ENCODE data around the gene SLC20A1.

Gene SLC20A1

DNA sequence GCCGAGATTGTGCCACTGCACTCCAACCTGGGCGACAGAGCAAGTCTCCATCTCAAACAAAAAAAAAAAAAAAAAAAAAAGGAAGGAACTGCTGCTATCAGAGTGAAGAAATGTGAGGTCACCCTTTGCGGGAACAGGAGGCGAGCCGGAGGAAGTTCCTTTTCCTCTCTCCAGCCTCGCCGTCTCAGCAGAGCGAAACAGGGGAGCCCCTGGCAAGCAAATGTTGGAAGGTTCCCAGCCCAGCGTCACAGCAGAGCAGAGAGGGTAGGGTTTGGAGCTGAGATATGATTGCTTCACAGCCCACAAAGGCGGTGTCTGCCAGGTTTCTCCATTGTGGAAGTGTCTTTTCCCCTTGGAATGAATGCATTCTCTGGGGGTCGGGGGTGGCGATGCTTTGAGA is 28.5 kb downstream of the SLC20A1 start:
- H3K4me1 ChIP-seq (ENCODE audit: control insufficient read depth, insufficient read depth, low read length, poor library complexity, severe bottlenecking) = no peaks in the 10 kb centered on the region
- no peak overlapping the region for H3K4me3 ChIP-seq (ENCODE audit: insufficient read depth, low read depth, low read length, poor library complexity, severe bottlenecking)
- no peaks in the 10 kb centered on the region for H3K27me3 ChIP-seq (replicated peaks; ENCODE audit: control insufficient read depth, insufficient read depth, low read length, poor library complexity, severe bottlenecking)
- H3K27ac ChIP-seq (ENCODE audit: insufficient read depth, low read length, poor library complexity, severe bottlenecking) = no peak overlapping the region
- no peaks in the 10 kb centered on the region for H3K36me3 ChIP-seq (ENCODE audit: control insufficient read depth, insufficient read depth, low read length)
- H3K9me3 ChIP-seq (ENCODE audit: control insufficient read depth, low read length) = no peaks in the 10 kb centered on the region
- DNase-seq = no peak

DNA sequence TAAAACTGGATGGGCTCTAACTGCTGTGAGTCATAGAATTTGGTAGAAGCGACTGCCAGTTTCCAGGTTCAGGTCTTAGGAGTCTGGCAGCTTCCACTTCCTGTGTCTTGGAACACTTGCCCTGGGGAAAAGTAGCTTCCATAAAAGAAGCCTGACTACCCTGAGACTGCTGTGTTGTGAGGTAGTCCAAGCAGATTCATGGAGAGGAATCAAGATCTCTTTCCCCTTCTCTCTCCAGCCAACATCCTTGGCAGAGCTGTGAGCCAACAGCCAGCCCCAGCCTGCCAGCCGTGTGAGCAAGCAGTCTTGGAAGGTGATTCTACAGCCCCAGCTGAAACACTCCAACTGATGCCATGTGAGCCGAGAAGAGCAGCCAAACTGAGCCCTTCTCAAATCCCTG is 33.7 kb downstream of the SLC20A1 start:
- DNase-seq = no peak
- H3K27ac ChIP-seq (ENCODE audit: insufficient read depth, low read length, poor library complexity, severe bottlenecking) = no peak overlapping the region
- H3K4me3 ChIP-seq (ENCODE audit: insufficient read depth, low read depth, low read length, poor library complexity, severe bottlenecking) = no peak overlapping the region
- peaks cover 3% of the 10 kb centered on the region for H3K4me1 ChIP-seq (ENCODE audit: control insufficient read depth, insufficient read depth, low read length, poor library complexity, severe bottlenecking)
- H3K27me3 ChIP-seq (replicated peaks; ENCODE audit: control insufficient read depth, insufficient read depth, low read length, poor library complexity, severe bottlenecking) = no peaks in the 10 kb centered on the region
- H3K36me3 ChIP-seq (ENCODE audit: control insufficient read depth, insufficient read depth, low read length) = no peaks in the 10 kb centered on the region
- no peaks in the 10 kb centered on the region for H3K9me3 ChIP-seq (ENCODE audit: control insufficient read depth, low read length)

DNA sequence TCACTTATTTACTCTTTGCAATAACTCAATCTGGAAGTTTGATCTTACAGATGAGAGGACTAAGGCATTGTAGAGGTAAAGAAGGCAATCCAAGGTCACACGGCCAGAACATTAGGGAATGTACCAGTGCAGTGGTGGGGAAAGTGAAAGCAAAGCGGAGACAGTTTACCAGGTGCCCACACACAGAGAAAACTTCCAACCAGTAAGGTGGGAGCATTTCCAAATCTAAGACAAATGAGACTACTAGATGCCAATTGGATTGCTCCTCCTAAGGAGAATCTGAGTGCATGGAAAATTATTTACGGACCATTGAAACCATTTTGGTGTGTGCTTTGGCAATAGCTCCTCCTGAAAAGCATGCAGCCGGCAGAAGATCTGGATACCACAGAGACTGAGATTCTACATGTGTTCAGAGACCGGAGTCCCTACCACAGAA is 34.9 kb downstream of the SLC20A1 start:
- H3K4me3 ChIP-seq (ENCODE audit: insufficient read depth, low read depth, low read length, poor library complexity, severe bottlenecking) = no peak overlapping the region

DNA sequence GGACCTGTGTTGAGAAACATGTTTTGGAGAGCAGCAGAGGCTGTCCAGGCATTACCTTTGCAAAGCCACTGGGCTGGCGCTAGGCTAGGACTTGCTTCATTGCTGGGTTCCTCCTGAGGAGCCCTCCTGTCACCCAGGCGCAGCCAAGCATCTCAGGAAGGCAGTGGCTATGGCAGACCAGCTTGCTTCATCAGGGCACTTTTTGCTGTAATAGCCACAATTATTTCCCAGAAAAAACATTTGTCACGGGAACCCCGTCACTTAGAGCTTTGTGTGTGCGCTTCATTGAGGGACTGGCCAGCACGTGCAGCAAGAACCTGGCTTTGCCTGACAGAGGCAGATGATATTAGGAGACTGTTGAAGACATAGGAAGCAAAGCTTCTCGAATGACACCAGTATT is 36.4 kb downstream of the SLC20A1 start:
- Histone ChIP-seq H3K9me3 (ENCODE audit: control insufficient read depth, low read length) (no peaks in the 10 kb centered on the region), H3K4me3 (ENCODE audit: insufficient read depth, low read depth, low read length, poor library complexity, severe bottlenecking) (no peak overlapping the region), H3K4me1 (ENCODE audit: control insufficient read depth, insufficient read depth, low read length, poor library complexity, severe bottlenecking) (peaks cover 3% of the 10 kb centered on the region), H3K27me3 (replicated peaks; ENCODE audit: control insufficient read depth, insufficient read depth, low read length, poor library complexity, severe bottlenecking) (no peaks in the 10 kb centered on the region), H3K36me3 (ENCODE audit: control insufficient read depth, insufficient read depth, low read length) (no peaks in the 10 kb centered on the region), H3K27ac (ENCODE audit: insufficient read depth, low read length, poor library complexity, severe bottlenecking) (no peak overlapping the region)
- DNase-seq = no peak

More for the DNA sequence above, 34.9 kb downstream of the SLC20A1 start:
- Histone ChIP-seq H3K9me3 (ENCODE audit: control insufficient read depth, low read length) (no peaks in the 10 kb centered on the region), H3K27ac (ENCODE audit: insufficient read depth, low read length, poor library complexity, severe bottlenecking) (no peak overlapping the region), H3K27me3 (replicated peaks; ENCODE audit: control insufficient read depth, insufficient read depth, low read length, poor library complexity, severe bottlenecking) (no peaks in the 10 kb centered on the region), H3K4me1 (ENCODE audit: control insufficient read depth, insufficient read depth, low read length, poor library complexity, severe bottlenecking) (peaks cover 3% of the 10 kb centered on the region), H3K36me3 (ENCODE audit: control insufficient read depth, insufficient read depth, low read length) (no peaks in the 10 kb centered on the region)
- no peak for DNase-seq

DNA sequence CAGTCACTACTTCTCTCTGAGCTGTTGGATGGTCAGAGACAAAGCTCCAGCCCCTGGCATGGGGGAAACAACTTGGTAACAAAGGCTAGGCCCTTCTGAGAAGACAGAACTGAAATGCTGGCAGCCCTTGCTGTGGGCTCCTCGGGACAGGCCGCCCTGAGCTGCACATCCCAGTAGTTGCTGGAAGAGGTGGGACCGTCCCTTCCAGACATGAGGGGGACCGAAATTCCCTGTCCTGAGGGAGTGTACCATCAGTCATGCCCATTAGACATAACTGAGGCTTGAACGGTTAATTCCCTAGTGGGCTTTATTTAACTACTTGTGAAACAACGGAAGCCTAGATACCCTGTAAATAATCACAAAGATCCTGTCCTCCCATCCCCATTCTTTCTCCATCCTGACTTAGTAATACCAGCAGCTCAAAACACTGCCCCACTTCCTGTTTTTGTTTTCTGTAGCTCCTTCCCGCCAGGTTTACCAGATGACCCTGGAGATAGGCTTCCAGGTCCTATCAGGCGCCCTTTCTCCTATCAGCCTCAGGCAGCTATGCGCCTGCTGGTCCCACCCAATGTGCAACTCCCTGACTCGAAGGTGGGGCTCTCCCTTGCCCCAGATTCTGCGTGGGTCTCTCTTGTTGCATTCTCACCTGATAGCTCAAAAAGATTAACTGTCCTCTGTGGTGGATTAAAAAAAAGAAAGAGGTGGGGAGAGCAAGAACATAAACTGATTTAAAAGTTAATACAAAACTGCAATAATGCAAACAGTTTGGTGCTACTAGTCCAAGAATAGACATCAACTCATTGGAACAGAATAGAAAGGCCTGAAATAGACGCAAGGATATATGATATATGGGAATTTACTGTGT is 38.0 kb downstream of the SLC20A1 start:
- Histone ChIP-seq H3K27me3 (replicated peaks; ENCODE audit: control insufficient read depth, insufficient read depth, low read length, poor library complexity, severe bottlenecking) (no peaks in the 10 kb centered on the region), H3K4me1 (ENCODE audit: control insufficient read depth, insufficient read depth, low read length, poor library complexity, severe bottlenecking) (peaks cover 3% of the 10 kb centered on the region), H3K9me3 (ENCODE audit: control insufficient read depth, low read length) (no peaks in the 10 kb centered on the region), H3K36me3 (ENCODE audit: control insufficient read depth, insufficient read depth, low read length) (no peaks in the 10 kb centered on the region), H3K4me3 (ENCODE audit: insufficient read depth, low read depth, low read length, poor library complexity, severe bottlenecking) (no peak overlapping the region), H3K27ac (ENCODE audit: insufficient read depth, low read length, poor library complexity, severe bottlenecking) (no peak overlapping the region)
- no peak for DNase-seq

DNA sequence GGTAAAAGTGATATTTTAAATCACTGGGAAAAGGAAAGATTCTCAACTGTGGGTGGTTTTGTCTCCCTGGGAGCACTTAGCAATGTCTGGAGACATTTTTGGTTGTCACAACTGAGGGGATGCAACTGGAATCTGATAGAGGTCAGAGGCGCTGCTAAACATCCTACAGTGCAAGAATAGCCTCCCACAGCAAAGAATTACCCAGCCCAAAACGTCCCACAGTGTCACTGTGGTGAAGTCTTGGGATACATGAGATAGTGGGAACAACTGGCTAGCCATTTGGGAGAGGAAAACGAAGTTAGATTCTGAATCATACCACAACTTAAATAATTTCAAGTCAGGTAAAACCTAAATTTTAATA is 38.7 kb downstream of the SLC20A1 start:
- Histone ChIP-seq H3K36me3 (ENCODE audit: control insufficient read depth, insufficient read depth, low read length) (no peaks in the 10 kb centered on the region), H3K27me3 (replicated peaks; ENCODE audit: control insufficient read depth, insufficient read depth, low read length, poor library complexity, severe bottlenecking) (no peaks in the 10 kb centered on the region), H3K4me3 (ENCODE audit: insufficient read depth, low read depth, low read length, poor library complexity, severe bottlenecking) (no peak overlapping the region), H3K9me3 (ENCODE audit: control insufficient read depth, low read length) (no peaks in the 10 kb centered on the region), H3K4me1 (ENCODE audit: control insufficient read depth, insufficient read depth, low read length, poor library complexity, severe bottlenecking) (peaks cover 3% of the 10 kb centered on the region), H3K27ac (ENCODE audit: insufficient read depth, low read length, poor library complexity, severe bottlenecking) (no peak overlapping the region)
- no peak for DNase-seq

DNA sequence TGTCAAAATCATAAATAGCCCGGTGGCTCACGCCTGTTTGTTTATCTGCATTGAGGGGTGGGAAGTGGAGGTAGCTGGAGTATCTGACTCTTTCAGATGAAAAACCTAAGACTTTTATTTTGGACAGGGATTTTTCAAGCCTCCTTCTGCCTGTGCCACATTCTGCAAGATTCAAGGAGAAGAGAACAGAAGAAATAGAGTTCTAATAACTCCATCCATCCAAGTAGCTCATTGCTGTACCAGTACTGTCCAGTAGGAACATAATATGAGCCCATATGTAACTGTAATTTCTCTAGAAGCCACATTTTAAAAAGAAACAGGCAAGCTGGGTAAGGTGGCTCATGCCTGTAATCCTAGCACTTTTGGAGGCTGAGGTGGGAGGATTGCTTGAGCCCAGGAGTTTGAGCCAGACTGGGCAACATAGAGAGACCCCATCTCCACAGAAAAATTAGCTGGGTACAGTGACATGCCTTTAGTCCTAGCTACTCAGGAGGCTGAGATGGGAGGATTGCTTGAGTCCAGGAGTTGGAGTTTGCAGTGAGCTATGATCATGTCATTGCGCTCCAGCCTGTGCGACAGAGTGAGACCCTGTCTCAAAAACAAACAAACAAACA is 39.6 kb downstream of the SLC20A1 start:
- Histone ChIP-seq H3K9me3 (ENCODE audit: control insufficient read depth, low read length) (no peaks in the 10 kb centered on the region), H3K4me3 (ENCODE audit: insufficient read depth, low read depth, low read length, poor library complexity, severe bottlenecking) (no peak overlapping the region), H3K27ac (ENCODE audit: insufficient read depth, low read length, poor library complexity, severe bottlenecking) (no peak overlapping the region), H3K27me3 (replicated peaks; ENCODE audit: control insufficient read depth, insufficient read depth, low read length, poor library complexity, severe bottlenecking) (no peaks in the 10 kb centered on the region), H3K36me3 (ENCODE audit: control insufficient read depth, insufficient read depth, low read length) (no peaks in the 10 kb centered on the region), H3K4me1 (ENCODE audit: control insufficient read depth, insufficient read depth, low read length, poor library complexity, severe bottlenecking) (peaks cover 3% of the 10 kb centered on the region)
- no peak for DNase-seq

DNA sequence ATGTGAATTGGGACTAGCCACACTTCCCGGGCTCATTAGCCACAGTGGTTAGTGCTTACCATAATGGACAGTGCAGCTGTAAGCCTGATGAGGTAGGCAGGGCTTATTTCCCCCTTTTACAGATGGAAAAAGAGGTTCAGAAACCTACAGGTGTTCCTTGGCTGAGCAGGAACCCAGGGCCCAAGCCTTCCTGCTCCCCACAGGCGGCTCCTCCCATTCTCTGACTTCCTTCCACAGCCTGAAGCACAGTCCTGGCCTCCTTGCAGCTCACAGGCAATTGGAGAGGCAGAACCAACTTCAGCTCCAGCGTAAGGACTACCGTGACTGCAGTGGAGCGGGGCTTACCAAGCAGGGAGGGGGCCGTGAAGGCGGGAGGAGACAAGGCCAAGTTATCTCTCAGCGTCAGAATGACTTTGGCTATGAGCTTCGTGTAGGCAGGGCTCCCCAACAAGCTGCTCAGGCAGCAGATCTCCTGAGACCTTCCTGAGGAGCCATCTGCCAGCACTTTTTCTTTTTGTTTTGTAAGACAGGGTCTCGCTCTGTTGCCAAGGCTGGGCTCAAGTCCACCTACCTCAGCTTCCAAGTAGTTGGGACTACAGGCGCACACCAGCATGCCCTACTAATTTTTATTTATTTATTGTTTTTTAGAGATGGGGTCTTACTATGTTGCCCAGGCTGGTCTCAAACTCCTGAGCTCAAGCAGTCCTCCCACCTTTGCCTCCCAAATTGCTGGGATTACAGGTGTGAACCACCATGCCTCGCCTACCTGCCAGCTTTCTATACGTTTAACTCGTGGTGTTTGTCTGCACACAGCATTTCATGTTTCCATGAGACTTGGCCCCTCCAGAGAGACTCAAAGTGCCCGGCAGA is 40.8 kb downstream of the SLC20A1 start:
- Histone ChIP-seq H3K9me3 (ENCODE audit: control insufficient read depth, low read length) (no peaks in the 10 kb centered on the region), H3K27me3 (replicated peaks; ENCODE audit: control insufficient read depth, insufficient read depth, low read length, poor library complexity, severe bottlenecking) (no peaks in the 10 kb centered on the region), H3K4me1 (ENCODE audit: control insufficient read depth, insufficient read depth, low read length, poor library complexity, severe bottlenecking) (peaks cover 10% of the 10 kb centered on the region), H3K4me3 (ENCODE audit: insufficient read depth, low read depth, low read length, poor library complexity, severe bottlenecking) (no peak overlapping the region), H3K27ac (ENCODE audit: insufficient read depth, low read length, poor library complexity, severe bottlenecking) (no peak overlapping the region), H3K36me3 (ENCODE audit: control insufficient read depth, insufficient read depth, low read length) (no peaks in the 10 kb centered on the region)
- DNase-seq = no peak

DNA sequence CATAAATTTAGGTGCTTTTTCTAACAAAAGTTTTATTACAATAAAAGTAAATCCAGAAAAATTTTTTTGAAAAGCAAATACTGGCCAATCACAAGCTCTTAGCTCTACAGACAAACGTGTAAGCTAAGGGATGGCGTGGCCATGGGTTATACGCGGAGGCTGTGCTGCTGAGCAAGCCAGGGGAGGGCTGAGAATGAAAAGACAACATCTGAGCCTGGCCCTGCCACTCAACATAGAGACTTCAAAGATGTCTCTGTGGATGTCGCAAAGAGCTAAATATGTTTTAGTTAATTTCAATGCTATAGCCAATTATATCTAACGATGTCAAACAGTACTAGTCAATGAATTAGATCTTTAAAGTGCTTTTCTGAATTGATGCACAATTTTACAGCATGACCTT is 41.8 kb downstream of the SLC20A1 start:
- Histone ChIP-seq H3K27me3 (replicated peaks; ENCODE audit: control insufficient read depth, insufficient read depth, low read length, poor library complexity, severe bottlenecking) (no peaks in the 10 kb centered on the region), H3K4me1 (ENCODE audit: control insufficient read depth, insufficient read depth, low read length, poor library complexity, severe bottlenecking) (peaks cover 15% of the 10 kb centered on the region), H3K27ac (ENCODE audit: insufficient read depth, low read length, poor library complexity, severe bottlenecking) (no peak overlapping the region), H3K36me3 (ENCODE audit: control insufficient read depth, insufficient read depth, low read length) (no peaks in the 10 kb centered on the region), H3K4me3 (ENCODE audit: insufficient read depth, low read depth, low read length, poor library complexity, severe bottlenecking) (no peak overlapping the region), H3K9me3 (ENCODE audit: control insufficient read depth, low read length) (no peaks in the 10 kb centered on the region)
- no peak for DNase-seq
